GM12878 (cell line): ENCODE measurements around the gene MEIKIN. TPM values are rescaled to one million over a fixed set of nuclear protein-coding genes. Genes with fewer than 3 reads are reported as not detected.

ENCODE experiments used
- ATAC-seq: fragments of 200-7000 bp; cut with Tn5 transposase; 3 replicates; pipeline ENCODE4 v1.9.1; 2020; ENCODE audit warnings: mild to moderate bottlenecking, moderate library complexity
- BruUV-seq: library from RNA; stranded (reverse); fragments of 400-500 nt; replicated peaks from 2 replicates; lab custom pipeline; 2021; lab: Mats Ljungman, UMichigan
- CTCF ChIA-PET: fragments of 300-600 bp; sonication (Branson Sonifier 250); formaldehyde crosslinking; extraction: SDS; loops from one replicate; lab custom pipeline; 2021; ENCODE audit warnings: inconsistent platforms; lab: Yijun Ruan, JAX
- POLR2A ChIA-PET: fragments of 350-600 bp; formaldehyde crosslinking; extraction: SDS; loops from one replicate; lab custom pipeline; 2021; ENCODE audit warnings: inconsistent platforms; lab: Charles Lee
- RAD21 ChIA-PET: fragments of 300-600 bp; sonication (Branson Sonifier 250); formaldehyde crosslinking; loops from one replicate; lab custom pipeline; 2023; ENCODE audit warnings: antibody characterized with exemption; ENCODE audit not compliant: unreplicated experiment; lab: Charles Lee
- SMC1A ChIA-PET: fragments of 300-600 bp; sonication (Branson Sonifier 250); formaldehyde crosslinking; loops from one replicate; lab custom pipeline; 2023; ENCODE audit not compliant: unreplicated experiment, uncharacterized antibody; lab: Charles Lee
- DNase-seq: peaks from one replicate; pipeline ENCODE4 v3.0.0-alpha.2; 2011; ENCODE audit warnings: low read depth, low spot score
- FAIRE-seq: peaks from 3 replicates; lab custom pipeline; 2011; peaks lifted over from hg19 to GRCh38; lab: Jason Lieb, UNC
- H2AFZ ChIP-seq: 2 replicates; pipeline ENCODE4 v1.6.0; 2011; ENCODE audit warnings: low read depth, low read length, control low read depth; ENCODE audit not compliant: control insufficient read depth
- H3K27ac ChIP-seq: 2 replicates; pipeline ENCODE4 v1.5.1; 2011; ENCODE audit warnings: control low read depth; ENCODE audit not compliant: control insufficient read depth, insufficient read depth
- H3K27me3 ChIP-seq, 2 experiments: replicated peaks in 1 of 2; 2 replicates each; pipeline versions ENCODE4 v1.6.0 to v1.6.1; 2011; ENCODE audit warnings: low read length in 1 of 2; ENCODE audit not compliant: control insufficient read depth in 2 of 2, insufficient read depth in 2 of 2
- H3K36me3 ChIP-seq, 2 experiments: 2 replicates each; pipeline ENCODE4 v1.5.1; 2011; ENCODE audit warnings: low read length in 1 of 2; ENCODE audit not compliant: control insufficient read depth in 2 of 2, insufficient read depth in 2 of 2
- H3K4me1 ChIP-seq: 2 replicates; pipeline ENCODE4 v1.6.1; 2011; ENCODE audit warnings: mild to moderate bottlenecking, low read length, moderate library complexity, mixed read lengths; ENCODE audit not compliant: control insufficient read depth, insufficient read depth
- H3K4me2 ChIP-seq: 2 replicates; pipeline ENCODE4 v1.6.0; 2011; ENCODE audit warnings: control low read depth; ENCODE audit not compliant: control insufficient read depth, insufficient read depth
- H3K4me3 ChIP-seq: fragments of 200-600 bp; sonication (generic); 2 replicates; pipeline ENCODE4 v1.5.1; 2016
- H3K79me2 ChIP-seq: 2 replicates; pipeline ENCODE4 v1.6.0; 2011; ENCODE audit warnings: low read length; ENCODE audit not compliant: control insufficient read depth, insufficient read depth
- H3K9ac ChIP-seq: 2 replicates; pipeline ENCODE4 v1.8.0; 2011; ENCODE audit warnings: low read length, control low read depth, mixed read lengths; ENCODE audit not compliant: control insufficient read depth, insufficient read depth
- H3K9me3 ChIP-seq: replicated peaks from 3 replicates; pipeline ENCODE4 v1.5.1; 2011; ENCODE audit warnings: mild to moderate bottlenecking, low read length; ENCODE audit not compliant: control insufficient read depth, insufficient read depth
- H4K20me1 ChIP-seq: 2 replicates; pipeline ENCODE4 v1.6.0; 2011; ENCODE audit not compliant: control insufficient read depth, insufficient read depth
- ATF2 ChIP-seq: IDR thresholded peaks from 2 replicates; pipeline ENCODE4 v1.6.1; 2012; ENCODE audit warnings: low read length, inconsistent platforms
- CBX5 ChIP-seq: sonication (generic); IDR thresholded peaks from 2 replicates; pipeline ENCODE4 v1.6.1; 2016; ENCODE audit warnings: low read depth, moderate library complexity, mild to moderate bottlenecking, inconsistent platforms
- IKZF2 ChIP-seq, 2 experiments: fragments of 450-650 bp; IDR thresholded peaks; 2 replicates each; pipeline ENCODE4 v1.6.1; 2017; ENCODE audit warnings: mild to moderate bottlenecking in 2 of 2, moderate library complexity in 2 of 2
- LARP7 ChIP-seq: fragments of 450-650 bp; IDR thresholded peaks from 2 replicates; pipeline ENCODE4 v1.6.1; 2017; ENCODE audit warnings: mild to moderate bottlenecking
- MEF2A ChIP-seq: IDR thresholded peaks from 2 replicates; pipeline ENCODE4 v1.6.1; 2011; ENCODE audit warnings: low read depth, mild to moderate bottlenecking, low read length, moderate library complexity; ENCODE audit not compliant: insufficient read depth
- NKRF ChIP-seq: fragments of 450-650 bp; conservative IDR thresholded peaks from 2 replicates; pipeline ENCODE4 v1.6.1; 2017; ENCODE audit warnings: mild to moderate bottlenecking, moderate library complexity
- NR2C1 ChIP-seq: fragments of 450-650 bp; IDR thresholded peaks from 2 replicates; pipeline ENCODE4 v1.6.1; 2017; ENCODE audit warnings: antibody characterized with exemption, mild to moderate bottlenecking, moderate library complexity
- RCOR1 ChIP-seq: conservative IDR thresholded peaks from 2 replicates; pipeline ENCODE4 v1.6.1; 2012; ENCODE audit warnings: low read depth, low read length, improper control_type of control experiment
- REST ChIP-seq: IDR thresholded peaks from 2 replicates; pipeline ENCODE4 v1.6.1; 2012; ENCODE audit warnings: mild to moderate bottlenecking, low read depth, low read length
- SIN3A ChIP-seq: IDR thresholded peaks from 2 replicates; pipeline ENCODE4 v1.6.1; 2012; ENCODE audit warnings: low read depth, low read length, improper control_type of control experiment
- ZNF207 ChIP-seq: fragments of 450-650 bp; IDR thresholded peaks from 2 replicates; pipeline ENCODE4 v1.6.1; 2014; ENCODE audit warnings: antibody characterized with exemption, mild to moderate bottlenecking, borderline replicate concordance
- WGBS: methylation state at CpG from one replicate; pipeline ENCODE4 v1.1.6; 2016; ENCODE audit warnings: low lambda C conversion rate; ENCODE audit not compliant: insufficient replicate concordance, insufficient coverage; ENCODE audit errors: missing lambda C conversion rate; 5-methylcytosine and 5-hydroxymethylcytosine counted together
- in situ Hi-C: fragments of 300-500 bp; cut with MboI; formaldehyde crosslinking; loops from 9 replicates; pipeline ENCODE4 v1.14.3; 2018; ENCODE audit warnings: mixed read lengths
- intact Hi-C: fragments of 100-400 bp; cut with micrococcal nuclease; formaldehyde crosslinking; loops from one replicate; pipeline ENCODE4 v1.14.2; 2022; ENCODE audit not compliant: unreplicated experiment
- polyA plus RNA-seq, 11 experiments: library from polyadenylated mRNA; depleted of rRNA in 4 of 11; unstranded in 6 of 11; stranded (reverse) in 5 of 11; fragments of >200 nt; fragmentation: Nextera tagmentation in 4 of 11; fragmentation: Illumina TruSeq in 1 of 11; extraction: Ambion mirVana in 4 of 11; extraction: Trizol in 1 of 11; gene quantifications; 1 replicate in 1 of 11; 2 replicates in 10 of 11; pipeline versions ENCODE4 v1.2.1 to v1.2.3, GENCODE V29; 2011 to 2016; ENCODE audit warnings: inconsistent platforms in 2 of 11, missing spikeins in 2 of 11, low read depth in 1 of 11
- total RNA-seq, 4 experiments: library from RNA; depleted of rRNA in 3 of 4; stranded (reverse); fragments of >200 nt in 3 of 4; fragmentation: Illumina TruSeq in 1 of 4; extraction: Trizol in 1 of 4; gene quantifications; 2 replicates each; pipeline versions ENCODE4 v1.2.1 to v1.2.3, GENCODE V29; 2013 to 2021
- TF ChIP-seq, protein P1 (sequence below): fragments of 450-650 bp; formaldehyde crosslinking; IDR thresholded peaks from 2 replicates; pipeline ENCODE4 v1.4.0; 2022; ENCODE audit warnings: mild to moderate bottlenecking, moderate library complexity

The MEIKIN gene
- total and polyA plus RNA-seq, 10 of the 15 experiments (the other 5 are each of a cell fraction or from before 2014, with no cell fraction given): not detected

DNA sequence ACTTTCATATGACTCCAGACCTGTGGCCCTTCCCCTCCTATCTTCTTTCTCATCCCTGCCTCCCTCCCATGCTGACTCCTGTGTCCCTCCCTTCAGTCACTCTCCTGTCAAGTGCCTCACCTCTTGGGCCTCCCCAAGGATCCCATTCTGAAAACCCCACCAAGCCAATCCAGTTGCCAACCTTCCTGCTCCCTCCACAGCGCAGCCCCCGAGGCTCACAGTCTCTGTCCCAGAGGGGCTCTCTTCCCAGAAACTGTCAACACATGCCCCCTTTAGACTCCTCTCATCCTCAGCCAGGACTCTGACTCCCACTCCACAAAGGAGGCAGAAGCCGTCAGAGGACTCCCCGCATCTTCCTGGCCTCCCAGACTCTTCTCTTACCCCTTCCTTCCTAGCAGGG is 35.2 kb upstream of the MEIKIN start:
- RAD21 ChIA-PET: no interaction called here
- Histone ChIP-seq H3K4me1 (peaks cover 6% of the 10 kb centered on the region), H3K4me2 (no peak overlapping the region), H3K36me3 (no peaks in the 10 kb centered on the region), H3K9ac (no peak overlapping the region), H2AFZ (no peak overlapping the region), H4K20me1 (no peaks in the 10 kb centered on the region), H3K4me3 (no peak overlapping the region), H3K27ac (no peak overlapping the region), H3K27me3 (peaks cover 0 to 1% of the 10 kb centered on the region in 2 experiments; a peak in 1 of 4 replicates), H3K79me2 (no peaks in the 10 kb centered on the region)
- SMC1A ChIA-PET: no interaction called here
- ATAC-seq: no peak
- in situ Hi-C loops: no loop called here
- no peak for DNase-seq
- intact Hi-C loops: no loop called here
- WGBS: 57% methylated on average over 4 of the region's 4 CpGs
- CTCF ChIA-PET: no interaction called here
- POLR2A ChIA-PET: no interaction called here
- no peak for TF ChIP-seq SIN3A
- no peak for TF ChIP-seq REST
- TF ChIP-seq IKZF2 (IDR thresholded peaks at IDR 0.05): no peak
- TF ChIP-seq, protein P1, sequence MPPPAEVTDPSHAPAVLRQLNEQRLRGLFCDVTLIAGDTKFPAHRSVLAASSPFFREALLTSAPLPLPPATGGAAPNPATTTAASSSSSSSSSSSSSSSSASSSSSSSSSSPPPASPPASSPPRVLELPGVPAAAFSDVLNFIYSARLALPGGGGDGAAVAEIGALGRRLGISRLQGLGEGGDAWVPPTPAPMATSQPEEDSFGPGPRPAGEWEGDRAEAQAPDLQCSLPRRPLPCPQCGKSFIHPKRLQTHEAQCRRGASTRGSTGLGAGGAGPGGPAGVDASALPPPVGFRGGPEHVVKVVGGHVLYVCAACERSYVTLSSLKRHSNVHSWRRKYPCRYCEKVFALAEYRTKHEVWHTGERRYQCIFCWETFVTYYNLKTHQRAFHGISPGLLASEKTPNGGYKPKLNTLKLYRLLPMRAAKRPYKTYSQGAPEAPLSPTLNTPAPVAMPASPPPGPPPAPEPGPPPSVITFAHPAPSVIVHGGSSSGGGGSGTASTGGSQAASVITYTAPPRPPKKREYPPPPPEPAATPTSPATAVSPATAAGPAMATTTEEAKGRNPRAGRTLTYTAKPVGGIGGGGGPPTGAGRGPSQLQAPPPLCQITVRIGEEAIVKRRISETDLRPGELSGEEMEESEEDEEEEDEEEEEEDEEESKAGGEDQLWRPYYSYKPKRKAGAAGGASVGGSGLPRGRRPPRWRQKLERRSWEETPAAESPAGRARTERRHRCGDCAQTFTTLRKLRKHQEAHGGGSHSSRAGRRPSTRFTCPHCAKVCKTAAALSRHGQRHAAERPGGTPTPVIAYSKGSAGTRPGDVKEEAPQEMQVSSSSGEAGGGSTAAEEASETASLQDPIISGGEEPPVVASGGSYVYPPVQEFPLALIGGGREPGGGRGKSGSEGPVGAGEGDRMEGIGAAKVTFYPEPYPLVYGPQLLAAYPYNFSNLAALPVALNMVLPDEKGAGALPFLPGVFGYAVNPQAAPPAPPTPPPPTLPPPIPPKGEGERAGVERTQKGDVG: no peak
- no peak for TF ChIP-seq ATF2
- no peak for TF ChIP-seq ZNF207
- no peak for TF ChIP-seq LARP7
- no peak for TF ChIP-seq NKRF
- TF ChIP-seq RCOR1: no peak
- no peak for TF ChIP-seq CBX5
- TF ChIP-seq MEF2A: no peak
- no peak for TF ChIP-seq NR2C1
- TF ChIP-seq, all 136 proteins: peak for 0
- no peak for FAIRE-seq
- BruUV-seq: no TSS peak
- H3K9me3 ChIP-seq: no peaks in the 10 kb centered on the region
